NCI-H748 treated with DMSO at 0.1 percent for 48 hours (cell line): Measurements from ENCODE around the gene NNT.
A peak's percentile ranks its signal among the peaks of the same experiment; 100 is the strongest.
"Not testable (repeated sequence)": the region's sequence is repeated elsewhere in the genome, so short reads cannot be mapped to it uniquely, and the experiment has no call there.

Experiments used
- DNase-seq: peaks from one replicate; lab custom pipeline; 2025; lab: John Stamatoyannopoulos, UW

NNT gene

DNA sequence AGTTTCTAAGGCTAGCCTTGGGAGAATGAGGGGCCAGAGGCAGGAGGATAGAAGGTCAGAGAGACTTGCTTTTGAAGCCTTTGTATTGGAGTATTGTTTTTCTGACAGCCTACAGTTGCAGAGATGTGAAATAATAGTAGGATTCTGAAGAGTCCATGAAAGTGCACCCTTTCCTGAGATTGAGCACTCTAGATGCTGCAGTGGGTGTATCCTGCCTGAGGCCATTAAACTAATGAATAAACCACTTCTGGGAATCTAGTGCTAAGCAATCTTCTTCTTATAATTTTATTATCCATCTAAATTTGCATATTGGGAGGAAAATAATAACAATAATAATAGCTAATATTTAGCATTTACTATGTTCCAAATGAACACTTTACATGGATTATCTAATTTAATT, 19.3 kb upstream of the NNT start:
- DNase-seq = no peak

DNA sequence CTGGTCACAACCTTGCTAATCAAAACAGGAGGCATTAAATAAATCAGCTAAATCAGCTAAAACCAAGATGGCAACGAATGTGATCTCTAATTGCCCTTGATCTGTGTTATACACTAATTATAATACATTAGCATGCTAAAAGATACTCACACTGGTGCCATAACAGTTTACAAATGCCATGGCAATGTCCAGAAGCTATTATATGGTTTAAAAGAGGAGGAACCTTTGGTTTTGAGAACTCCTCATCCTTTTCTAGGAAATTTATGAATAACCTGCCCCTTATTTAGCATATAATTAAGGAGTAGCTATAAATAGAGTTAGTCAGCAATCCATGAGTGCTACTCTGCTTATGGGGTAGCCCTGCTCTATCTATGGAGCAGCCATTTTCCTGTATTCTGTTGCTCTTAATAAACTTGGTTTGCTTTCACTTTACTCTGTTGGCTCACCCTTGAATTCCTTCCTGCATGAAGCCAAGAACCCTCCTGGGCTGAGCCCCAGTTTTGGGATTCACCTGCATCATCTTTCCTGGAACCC, 18.7 kb upstream of the NNT start:
- no peak for DNase-seq

DNA sequence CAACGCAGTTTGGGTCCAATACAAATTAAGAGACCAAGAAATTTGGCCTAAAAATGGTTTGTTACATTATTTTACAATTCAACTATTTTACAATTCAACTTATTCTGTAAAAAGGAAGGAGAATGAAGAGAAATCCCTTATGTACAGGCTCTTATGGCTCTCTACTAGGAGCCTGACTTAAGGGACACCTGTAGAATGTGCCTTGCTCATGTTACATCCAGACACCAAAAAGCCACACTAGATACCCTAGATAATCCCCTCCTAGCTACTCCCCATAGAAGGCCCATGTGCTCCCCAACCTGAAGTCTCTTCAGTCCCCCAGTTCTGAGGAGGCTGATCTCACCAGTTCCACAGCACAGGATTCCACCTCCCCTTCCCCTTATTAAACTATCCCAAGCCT, 14.1 kb upstream of the NNT start:
- no peak for DNase-seq

GRCh38 chr5:43589310-43589709, 13.7 kb upstream of the NNT start:
- DNase-seq = no peak

DNA sequence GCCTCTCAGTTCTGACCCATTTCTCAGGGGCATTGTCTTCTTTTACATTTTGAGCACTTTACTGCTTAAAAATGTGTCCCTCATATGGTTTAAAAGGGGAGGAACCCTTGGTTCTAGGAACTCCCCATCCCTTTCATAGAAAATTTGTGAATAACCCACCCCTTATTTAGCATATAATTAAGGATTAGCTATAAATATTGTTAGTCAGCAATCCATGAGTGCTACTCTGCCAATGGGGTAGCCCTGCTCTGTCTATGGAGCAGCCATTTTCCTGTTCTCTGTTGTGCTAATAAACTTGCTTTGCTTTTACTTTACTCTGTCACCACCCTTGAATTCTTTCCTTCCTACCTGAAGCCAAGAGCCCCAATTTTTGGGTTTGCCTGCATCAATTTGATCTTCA, 12.3 kb upstream of the NNT start:
- no peak for DNase-seq

DNA sequence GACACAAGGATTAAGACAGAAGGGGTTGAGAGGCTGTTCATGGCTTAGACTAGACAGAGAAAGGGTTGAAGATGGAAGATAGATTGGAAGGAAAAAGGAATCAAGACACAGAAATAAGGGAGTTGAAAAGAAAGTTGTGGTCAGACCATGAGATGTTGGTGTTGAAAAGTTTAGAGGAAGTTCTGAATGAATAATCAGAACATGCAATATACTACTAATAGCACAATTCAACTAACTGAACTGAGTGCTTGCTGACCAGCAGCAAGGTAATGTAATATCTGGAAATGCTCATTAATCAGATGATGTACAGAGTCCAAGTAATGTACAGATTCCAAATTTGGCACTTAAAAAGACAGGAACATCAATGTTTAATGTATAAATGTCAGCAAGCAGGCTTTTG, 10.6 kb upstream of the NNT start:
- DNase-seq = no peak

GRCh38 chr5:43598927-43599326, 4.1 kb upstream of the NNT start:
- not testable (repeated sequence) for DNase-seq

GRCh38 chr5:43601454-43602260, 1.3 kb upstream of the NNT start:
- DNase-seq = peak; percentile 75

GRCh38 chr5:43603344-43604217, 601 bp downstream of the NNT start:
- DNase-seq = peak; percentile 92

- DNase-seq = no peak
Observed at GRCh38 chr5:43604699-43605098, 1.7 kb downstream of the NNT start.

GRCh38 chr5:43606351-43606750, 3.4 kb downstream of the NNT start:
- DNase-seq = no peak

DNA sequence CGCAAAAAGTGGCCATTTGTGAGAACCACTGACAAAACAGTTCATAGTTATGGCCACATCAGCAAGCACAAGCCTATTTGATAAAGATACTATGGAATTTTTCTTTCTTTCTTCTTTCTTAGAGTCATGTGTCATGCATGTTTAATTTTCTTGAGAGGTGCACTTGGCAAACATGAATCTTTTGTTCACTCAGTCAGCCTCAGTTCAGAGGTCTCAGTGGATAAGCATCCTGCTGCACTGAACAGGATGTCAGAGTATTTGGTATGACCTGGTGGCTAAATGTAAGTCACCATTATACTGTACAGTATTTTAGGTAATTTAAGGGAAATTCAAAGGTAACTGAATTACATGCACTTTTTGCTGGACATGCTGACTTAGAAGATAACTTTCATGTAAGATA, 5.4 kb downstream of the NNT start:
- DNase-seq = no peak

GRCh38 chr5:43609752-43610151, 6.8 kb downstream of the NNT start:
- no peak for DNase-seq

DNA sequence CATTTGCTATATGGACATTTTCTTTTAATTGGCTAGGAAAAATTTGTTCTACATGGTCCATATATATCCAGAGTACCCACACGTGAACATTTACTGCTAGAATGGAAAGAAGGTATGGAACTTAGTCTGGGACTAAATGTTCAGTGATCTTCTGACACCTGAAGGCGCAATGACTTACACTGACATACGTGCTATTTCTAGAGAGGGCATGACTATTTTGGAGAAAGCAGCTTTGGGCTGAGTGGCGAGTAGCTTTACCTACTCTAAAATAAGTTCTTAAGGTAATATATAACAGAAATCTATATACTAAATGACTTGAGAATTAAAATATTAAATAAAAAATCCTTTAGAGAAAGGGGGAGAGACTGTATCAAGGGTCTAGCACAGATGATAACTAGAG, 10.4 kb downstream of the NNT start:
- no peak for DNase-seq

GRCh38 chr5:43615445-43616184, 12.6 kb downstream of the NNT start:
- DNase-seq = no peak

GRCh38 chr5:43616535-43616934, 13.6 kb downstream of the NNT start:
- DNase-seq = no peak

DNA sequence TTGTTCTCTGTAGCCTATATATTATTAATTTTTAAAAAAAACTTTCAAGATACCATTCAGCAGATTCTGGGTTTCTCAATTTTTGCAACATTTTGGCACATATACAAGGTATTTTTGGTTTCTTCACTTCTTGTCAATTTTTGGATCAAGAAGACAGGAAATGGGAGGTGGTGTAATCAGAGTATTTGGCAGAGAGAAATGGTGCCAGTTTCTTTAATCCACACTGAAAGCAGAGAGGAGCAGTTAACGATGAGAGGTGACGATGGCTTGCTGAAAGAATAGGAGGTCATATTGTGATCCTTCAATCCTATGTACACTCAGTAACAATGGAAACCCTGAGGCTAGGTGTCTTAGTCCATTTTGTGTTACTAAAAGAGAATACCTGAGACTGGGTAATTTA, 16.4 kb downstream of the NNT start:
- no peak for DNase-seq

GRCh38 chr5:43619911-43620310, 16.9 kb downstream of the NNT start:
- no peak for DNase-seq

- DNase-seq = no peak
Observed at GRCh38 chr5:43620944-43621505, 18.0 kb downstream of the NNT start.

DNA sequence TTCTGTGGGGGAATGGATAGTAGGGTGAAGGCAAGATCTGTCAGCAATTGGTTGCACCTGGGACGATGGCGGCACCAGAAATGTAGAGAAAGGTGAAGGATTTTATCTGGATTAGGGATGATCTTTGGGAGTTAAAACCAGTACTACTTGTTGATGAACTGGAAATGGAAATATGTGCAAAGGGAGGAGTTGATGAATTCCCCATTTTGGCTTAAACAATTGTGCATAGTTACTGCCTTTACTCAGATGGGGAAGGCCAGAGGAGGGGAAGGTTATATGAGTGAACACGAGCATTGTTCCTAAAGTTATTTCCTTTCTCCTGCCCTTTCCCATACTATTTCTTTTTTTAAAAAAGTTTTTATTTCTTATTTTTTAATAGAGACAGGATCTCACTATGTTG, 19.1 kb downstream of the NNT start:
- no peak for DNase-seq

DNA sequence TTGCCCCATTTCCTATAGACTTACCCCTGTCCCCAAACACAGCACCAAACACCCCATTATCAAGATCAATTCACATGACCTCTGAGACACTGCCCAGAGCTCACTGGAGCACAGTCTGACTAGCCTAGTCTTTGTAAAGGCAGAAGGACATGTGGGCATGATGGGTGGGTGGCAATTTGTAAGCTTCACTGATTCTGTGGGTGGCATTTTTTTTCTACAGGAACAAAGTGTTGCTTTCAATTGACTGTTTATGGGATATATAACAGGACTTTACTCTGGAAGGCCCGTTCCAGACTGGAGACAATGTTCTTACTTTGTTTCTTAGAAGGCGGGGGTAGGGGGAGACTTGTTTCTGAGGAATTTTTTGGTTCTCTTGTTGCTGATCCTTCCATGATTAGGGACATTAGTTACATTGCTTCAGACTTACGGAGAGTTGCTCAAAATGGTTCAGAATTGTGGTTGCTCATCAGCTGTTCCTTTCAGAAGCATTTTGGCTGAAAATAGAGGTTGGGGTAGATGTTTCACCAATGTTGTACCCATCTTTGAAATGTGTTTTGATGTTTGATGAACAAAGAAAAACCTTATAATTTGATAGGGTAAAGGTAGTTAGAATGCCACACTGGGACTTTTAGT, 20.2 kb downstream of the NNT start:
- no peak for DNase-seq

GRCh38 chr5:43627028-43627427, 24.0 kb downstream of the NNT start:
- peak; percentile 54 for DNase-seq
